NCI-H187 (cell line): ENCODE measurements around the gene NFATC2.
A peak's percentile ranks its signal among the peaks of the same experiment; 100 is the strongest.
"Not testable (repeated sequence)": the region's sequence is repeated elsewhere in the genome, so short reads cannot be mapped to it uniquely, and the experiment has no call there.

Experiments
- DNase-seq, 2 experiments: peaks; one replicate each; lab custom pipeline; 2025; lab: John Stamatoyannopoulos, UW

The NFATC2 gene

DNA sequence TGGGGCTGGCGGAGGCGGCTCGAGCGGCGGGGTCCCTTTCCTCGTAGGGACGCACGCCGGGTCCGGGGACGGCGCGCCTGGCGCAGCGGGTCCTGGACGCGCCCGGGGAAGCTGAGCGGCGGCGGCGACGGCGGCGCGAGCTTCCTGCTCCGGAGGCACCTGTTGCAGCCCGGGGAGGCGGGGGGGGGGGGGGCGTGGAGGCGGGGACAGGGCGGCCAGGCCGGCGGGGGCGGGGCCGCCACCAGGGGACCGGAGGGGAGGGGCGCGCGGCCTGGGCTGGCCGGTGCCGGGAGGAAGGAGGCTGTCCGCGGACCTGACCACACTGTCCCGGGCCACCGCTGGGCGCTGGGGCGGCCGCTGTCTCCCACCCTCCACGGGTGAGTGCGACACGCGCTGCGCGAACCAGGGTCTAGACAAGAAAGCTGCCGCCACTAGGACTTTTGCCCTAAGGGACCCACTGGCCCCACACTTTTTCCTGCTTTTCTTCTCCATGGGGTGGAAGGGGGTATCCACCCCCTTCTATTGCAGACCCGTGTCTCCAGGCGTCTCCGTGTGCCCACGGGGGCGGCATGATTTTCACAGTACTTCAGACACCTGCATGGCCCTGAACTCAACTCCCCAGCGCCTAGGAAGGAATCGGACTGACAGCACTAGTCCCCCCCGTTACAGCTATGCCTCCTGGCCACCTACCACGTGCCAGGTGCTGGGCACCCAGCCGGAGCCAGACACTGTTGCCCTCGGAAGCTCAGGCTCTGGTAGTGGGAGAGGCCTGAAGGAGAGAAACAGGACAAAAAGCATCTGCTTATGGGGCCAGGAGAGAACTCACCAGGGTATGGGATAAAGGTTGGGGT, at the start of gene NFATC2:
NFATC2 (minus strand) TSS at position 149 of the 851 bp plus-strand sequence. CDS start 220 bp downstream, outside the sequence.
- DNase-seq: no peak

DNA sequence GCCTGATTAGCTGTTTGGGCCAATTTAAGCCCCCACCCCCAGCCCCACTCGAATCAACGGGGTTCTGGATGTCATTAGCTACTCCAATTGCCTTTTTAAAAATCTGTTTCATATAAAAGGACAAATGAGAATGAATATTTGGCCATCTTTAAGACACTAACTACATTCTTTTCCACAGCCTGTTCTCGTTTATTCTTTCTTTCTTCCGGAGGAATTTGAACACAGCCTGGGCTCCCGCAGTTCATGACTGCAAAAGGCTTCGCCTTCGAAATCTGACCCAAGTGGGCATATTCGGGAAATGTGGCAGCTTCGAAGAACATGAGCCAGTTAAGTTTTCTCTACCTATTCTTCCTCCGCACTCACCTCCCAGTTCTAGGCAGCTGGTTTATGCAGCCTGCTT, 49.4 kb upstream of the NFATC2 start:
- DNase-seq: no peak

DNA sequence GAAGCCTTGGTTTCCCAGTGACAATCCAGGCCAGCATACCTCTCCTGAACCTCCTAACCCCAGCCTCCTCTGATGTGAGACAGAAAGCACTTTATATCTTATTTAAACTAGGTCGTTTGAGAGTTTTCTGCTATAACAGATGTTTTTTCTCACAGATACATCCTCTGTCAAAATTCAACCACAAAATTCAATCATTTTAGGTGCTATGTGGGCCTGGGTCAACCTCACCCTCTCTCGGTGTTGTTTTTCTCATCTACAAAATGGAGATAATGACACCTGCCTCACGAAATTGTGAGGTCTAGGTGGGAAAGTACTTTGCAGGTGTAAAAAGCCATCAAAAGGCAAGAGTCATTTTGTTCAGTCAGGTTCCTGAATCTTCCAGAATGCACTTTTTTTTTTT, 46.2 kb upstream of the NFATC2 start:
- DNase-seq: no peak

DNA sequence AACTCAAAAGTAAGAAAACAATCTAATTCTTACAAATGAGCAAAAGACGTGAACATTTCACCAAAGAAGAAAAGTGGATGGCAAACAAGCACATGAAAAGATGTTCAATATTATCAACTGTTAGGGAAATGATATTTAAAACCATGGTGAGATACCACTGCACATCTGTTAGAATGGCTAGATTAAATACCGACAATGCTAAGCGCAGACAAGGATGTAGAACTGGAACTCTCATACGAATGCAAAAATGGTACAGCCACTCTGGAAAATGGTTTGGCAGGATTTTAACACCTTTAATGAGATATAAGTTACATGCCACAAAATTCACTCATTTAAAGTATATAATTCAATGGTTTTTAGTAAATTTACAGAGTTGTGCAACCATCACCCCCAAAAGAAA, 44.6 kb upstream of the NFATC2 start:
- DNase-seq: no peak

DNA sequence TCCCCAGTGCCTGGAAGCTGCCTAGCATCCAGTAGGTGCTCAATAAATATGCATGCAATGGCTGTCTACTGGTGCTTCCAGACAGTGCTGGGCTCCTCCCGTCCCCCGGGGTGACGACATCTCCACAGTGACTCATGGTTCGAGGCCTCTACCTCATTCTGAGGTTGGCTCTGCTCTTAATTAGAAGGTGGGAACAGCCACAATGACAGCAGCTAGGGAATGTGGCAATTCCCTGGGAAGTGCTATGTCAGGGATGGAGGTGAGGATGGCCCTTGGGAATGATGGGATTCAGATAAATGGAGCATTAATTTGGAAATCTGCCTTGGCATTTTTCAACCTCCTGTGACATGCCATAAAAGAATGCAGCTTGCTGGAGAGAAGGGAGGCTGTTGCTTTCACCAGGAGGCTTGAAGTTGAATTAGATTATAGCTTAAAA, 43.5 kb upstream of the NFATC2 start:
- no peak for DNase-seq

DNA sequence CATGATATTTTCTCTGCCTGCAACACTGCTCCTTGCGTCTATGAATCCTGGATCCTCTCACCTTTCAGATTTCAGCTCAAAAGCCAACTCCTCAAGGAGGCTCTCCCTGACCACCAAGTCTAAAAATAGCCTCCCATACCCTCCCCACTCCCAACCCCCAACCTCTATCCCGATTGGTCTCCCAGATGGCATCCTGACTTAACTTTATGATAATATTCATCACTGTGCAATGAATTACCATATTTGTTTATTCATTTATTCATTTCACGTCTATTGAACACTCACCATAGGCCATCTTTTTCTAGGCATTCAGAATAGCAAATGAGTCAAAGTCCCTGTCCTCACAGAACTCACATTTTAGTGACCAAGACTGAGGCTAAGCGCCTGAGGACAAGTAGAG, 42.6 kb upstream of the NFATC2 start:
- no peak for DNase-seq

DNA sequence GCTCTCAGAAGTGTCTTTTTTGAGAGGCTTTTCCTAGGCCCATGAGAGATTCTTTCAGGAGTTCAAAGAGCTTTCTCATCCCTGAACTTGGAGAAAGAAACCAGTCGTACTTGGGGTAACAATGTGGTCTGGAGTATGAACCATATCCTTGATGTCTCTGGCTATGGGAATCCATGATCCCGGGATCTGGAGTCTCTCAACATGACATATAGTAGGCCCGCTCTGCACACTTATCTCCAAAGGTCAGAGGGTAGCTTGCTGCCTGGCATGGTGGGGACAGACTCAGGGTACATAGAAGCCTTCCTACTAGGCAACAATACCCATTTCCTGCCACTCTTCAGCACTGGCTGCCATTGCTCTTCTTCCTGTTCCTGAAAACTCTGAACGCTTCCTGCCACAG, 42.2 kb upstream of the NFATC2 start:
- no peak for DNase-seq

DNA sequence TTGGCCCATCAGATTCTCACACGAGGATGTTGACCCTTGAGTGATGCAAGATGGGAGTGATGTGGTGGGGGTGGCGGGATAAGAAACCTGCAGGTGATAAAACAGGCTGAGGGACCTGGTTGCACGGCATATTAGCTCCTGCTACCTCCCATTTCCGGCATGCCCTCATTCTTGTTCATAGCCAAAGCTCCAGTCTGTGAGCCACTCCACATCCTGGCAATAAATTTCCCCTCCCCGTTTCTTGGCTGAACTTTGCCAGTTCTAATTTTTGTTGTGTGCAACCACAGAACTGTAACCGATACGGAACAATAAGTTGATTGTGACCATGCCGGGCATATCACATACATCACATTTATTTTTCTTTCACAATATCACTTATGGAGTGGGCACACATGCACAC, 41.6 kb upstream of the NFATC2 start:
- DNase-seq: no peak

DNA sequence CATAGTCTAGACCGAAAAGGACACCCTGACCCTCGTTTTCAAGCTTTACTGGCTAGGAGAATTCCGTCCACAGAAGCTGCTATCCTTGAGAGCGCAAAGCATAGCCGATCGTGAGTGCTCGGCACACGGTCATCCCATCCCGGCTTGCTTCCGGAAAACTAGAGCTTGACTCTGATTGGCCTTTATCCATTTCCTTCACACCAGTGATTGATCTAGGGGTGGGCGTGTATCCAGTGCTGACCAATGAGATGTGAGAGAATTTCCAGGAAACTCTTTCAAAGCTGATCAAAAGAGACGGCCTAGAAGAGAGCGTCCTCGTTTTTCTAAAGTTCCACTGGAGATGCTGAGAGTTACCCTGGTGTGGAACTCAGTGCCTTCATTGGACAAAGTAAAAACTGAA, 41.0 kb upstream of the NFATC2 start:
- DNase-seq: no peak

DNA sequence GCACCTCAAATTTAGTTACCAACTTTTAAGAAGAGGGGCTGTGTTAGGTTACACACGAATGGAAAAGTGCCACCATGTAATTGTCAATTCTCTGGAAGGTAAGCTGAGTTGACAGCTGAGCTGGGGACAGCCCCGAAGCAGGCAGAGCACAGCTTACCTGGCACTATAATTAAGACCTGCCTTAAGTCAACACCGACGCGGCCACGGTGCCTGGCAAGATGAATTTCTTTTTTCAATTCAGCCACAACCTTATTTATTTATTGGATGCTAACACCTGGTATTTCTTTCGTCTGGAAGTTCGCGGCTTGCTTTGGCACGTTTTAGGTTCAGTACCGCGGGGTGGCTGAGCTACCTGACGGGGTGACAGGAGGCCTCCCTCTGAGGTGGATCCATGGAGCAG, 40.6 kb upstream of the NFATC2 start:
- peak in 1 of 2 experiments; percentile 26 for DNase-seq

DNA sequence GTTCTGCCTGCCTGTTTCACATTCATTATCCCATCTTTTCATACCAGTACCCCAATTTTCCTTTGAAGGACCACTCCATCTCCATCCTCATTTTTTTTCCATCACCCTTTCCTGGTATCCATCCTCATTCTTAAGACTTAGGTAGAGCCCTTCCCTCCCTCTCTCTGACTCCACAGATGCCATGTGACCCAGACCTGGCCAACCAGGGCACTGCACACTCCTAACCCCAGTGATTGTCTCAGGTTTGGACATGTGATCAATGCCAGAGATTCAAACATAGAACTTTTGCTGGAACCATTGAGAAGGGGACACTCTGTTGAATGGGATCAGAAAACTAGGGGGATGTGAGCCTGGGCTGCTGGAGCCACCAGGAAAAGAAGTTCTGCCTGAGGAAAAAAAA, 39.1 kb upstream of the NFATC2 start:
- no peak for DNase-seq

DNA sequence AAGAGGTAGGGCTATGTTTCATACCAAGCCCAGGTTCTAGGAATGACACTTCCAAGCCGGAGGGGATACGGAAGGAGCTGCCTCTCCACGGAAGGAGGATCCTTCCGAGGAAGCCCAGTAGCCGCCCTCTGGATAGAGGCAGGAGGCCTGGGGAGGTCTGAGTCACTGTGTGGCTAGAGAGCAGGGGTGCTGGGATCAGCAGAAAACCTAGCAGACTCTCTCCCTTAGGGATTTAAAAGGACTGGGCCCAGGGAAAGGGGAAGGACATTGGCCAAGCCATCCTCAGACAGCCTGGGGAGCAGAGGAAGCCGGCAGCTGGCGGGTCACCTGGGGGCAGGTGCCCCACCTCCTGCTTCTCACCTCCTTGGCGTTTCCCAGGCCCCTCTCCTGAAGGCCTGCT, 36.6 kb upstream of the NFATC2 start:
- no peak for DNase-seq

DNA sequence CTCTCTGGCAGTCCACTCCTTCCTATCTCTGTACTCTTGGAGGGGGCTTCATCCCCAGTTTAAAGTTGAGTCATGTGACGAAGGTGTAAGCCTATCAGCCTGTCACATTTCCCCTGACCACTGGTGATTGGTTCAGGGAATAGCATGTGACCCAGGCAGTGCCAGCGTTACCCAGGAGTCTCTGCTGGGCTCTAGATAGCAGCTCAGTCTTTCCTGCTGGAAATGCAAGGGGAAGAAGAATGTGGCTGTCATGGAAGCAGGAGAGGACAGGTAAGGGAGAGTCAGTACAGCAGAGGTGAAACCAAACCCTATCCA, 35.6 kb upstream of the NFATC2 start:
- DNase-seq: no peak

DNA sequence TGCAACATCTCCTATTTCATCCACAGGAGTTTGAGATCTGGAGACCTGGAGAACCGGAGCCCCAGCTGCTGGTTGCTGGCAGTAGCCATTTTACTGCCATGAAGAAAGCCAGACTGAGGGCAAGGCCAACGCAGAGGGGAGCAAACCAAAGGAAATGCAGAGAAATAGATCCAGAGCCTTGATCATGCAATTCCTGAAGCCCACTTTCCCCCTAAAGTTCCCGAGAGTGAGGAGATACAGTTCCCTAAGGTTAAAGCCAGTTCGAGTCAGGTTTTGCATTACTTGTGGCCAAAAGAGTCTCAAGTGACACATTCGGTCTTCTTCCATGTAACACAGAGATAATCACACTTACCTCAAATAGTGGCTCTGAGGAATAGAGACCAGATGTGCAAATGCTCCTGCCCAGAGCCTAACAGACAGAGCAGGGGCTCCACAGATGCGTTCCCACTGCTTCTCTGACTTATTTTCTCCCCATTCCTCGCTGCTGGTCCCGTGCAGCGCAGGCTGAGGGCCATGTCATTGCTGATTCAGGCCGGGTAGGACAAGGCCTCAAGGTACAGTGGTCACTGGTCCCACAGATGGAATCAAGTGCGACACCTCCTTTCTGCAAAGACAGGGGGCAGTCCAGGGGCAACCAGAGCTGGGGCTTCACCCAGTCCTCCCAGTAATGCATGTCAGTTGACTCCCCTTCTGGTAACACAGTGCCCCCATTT, 35.1 kb upstream of the NFATC2 start:
- DNase-seq: no peak

DNA sequence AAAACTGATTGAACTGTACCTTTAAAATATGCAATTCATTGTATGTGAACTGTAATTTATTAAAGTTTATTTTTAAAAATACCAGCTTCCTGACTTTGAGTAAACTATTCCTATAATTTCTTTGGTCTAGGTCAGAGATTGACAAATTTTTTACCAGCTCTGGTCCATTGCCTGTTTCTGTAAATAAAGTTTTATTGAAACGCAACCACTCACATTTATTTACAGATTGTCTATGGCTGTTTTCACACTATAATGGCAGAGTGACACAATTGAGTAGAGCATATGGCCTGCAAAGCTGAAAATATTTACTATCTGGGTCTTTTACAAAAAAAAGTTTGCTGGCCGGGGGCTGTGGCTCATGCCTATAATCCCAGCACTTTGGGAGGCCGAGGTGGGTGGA, 33.0 kb upstream of the NFATC2 start:
- DNase-seq: no peak

DNA sequence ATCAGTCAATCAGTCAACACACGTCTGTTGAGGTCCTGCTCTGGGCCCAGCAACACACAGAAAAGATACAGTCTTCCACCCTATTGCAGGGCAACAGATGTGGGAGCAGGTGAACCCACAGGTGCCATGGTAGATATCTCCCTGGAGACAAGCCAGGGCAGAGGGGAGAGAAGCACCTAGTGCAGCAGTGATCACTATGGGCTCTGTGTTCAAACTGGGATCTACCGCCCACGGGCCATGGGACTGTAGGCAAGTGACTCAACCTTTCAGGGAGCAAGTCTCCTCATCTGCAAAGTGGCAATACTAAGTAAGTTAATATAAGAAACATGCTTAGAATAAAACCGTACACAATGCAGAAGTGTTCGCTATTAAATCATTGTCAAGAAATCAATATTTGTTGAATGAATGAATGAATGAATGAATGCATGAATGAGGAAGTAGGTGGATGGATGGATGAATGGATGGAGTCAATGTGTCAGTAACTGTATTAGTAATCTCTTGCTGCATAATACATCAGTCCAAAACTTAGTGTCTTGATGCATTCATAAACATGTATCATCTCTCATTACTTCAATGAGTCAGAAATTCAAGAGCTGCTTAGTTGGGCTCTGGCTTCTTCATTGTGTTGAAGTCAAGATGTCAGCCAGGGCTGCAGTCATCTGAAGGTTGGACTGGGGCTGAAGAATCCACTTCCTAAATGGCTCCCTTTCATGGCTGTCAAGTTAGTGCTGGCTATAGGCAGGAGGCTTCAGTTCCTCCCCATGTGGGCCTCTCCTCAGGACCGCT, 31.9 kb upstream of the NFATC2 start:
- DNase-seq: no peak

DNA sequence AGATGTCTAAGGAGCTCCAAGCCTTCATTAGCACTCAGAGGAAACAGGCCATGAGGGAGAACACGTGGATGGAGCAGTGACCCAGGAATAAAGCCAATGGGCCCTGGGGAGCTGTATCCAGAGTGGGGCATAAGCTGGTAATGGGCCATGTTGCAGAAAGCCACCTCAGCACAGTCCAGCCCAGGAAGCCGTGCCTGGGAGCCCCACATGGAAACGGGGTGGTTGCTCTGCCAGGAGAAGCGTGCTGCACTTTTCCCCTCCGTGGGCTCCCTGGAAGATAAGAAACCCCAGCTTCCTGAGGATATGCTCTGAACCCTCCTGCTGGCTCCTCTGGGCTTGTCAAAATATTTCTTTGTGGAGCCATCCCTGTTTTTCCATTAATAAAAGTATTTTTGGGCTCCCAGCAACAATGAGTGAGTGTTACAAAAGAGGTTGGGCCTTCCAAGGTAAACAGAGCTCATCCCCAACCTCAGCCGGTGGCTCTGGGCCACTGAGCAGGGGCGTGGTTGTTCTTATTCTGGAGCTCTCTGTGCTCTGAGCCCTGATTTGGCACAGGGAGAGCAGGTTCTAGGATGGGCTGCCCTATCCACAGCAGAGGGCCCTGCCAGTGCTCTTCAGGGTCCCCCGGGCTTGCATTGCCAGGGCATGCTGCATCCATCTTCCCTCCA, 31.2 kb upstream of the NFATC2 start:
- no peak for DNase-seq

DNA sequence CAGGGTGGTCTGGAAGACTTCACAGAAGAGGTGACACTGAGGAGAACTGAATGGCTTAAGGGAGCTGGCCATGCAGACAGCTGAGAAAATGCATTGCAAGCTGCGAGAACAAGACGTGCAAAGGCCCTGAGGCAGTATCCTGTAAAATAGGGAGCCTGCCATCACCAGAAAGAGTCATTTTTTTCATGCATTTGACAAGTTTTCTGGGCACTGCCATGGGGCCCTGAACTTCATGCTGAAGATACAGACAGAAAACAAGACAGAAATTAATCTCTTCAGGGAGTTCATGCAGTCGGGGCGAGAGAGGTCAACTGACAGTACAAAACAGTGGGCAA, 28.9 kb upstream of the NFATC2 start:
- no peak for DNase-seq

DNA sequence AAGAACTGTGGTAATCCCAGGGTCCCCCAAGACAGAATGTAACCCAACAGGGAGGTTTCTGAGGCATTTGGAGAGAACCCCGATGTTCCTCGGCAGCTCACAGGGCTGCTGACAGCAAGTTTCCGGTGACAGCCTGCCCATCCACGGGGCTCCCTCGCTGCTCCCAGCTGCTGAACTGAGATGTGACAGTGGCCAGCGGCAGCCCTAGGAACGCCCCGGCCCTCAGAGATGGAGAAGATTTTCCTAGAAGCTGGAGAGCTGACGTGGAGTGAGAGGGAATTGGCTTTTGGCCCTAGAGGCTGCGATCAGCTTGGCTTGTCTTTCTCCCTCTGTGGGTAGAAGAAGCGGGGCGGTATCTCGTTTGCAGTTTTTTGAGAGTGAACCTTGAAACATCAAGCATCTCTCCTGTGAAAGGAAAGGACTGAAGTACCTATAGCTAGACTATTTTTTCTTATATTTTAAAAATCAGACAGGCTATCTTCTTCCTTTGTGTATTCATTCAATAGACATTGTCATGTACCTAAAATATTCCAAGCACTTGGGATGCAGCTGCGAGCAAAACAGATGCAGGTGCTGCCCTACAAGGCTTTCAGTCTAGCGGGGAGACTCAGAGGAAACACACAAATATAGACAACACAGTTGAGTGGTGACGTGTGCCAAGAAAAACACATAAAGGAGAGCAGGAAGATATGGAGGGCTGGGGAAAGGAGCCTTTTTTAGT, 28.4 kb upstream of the NFATC2 start:
- DNase-seq: no peak

DNA sequence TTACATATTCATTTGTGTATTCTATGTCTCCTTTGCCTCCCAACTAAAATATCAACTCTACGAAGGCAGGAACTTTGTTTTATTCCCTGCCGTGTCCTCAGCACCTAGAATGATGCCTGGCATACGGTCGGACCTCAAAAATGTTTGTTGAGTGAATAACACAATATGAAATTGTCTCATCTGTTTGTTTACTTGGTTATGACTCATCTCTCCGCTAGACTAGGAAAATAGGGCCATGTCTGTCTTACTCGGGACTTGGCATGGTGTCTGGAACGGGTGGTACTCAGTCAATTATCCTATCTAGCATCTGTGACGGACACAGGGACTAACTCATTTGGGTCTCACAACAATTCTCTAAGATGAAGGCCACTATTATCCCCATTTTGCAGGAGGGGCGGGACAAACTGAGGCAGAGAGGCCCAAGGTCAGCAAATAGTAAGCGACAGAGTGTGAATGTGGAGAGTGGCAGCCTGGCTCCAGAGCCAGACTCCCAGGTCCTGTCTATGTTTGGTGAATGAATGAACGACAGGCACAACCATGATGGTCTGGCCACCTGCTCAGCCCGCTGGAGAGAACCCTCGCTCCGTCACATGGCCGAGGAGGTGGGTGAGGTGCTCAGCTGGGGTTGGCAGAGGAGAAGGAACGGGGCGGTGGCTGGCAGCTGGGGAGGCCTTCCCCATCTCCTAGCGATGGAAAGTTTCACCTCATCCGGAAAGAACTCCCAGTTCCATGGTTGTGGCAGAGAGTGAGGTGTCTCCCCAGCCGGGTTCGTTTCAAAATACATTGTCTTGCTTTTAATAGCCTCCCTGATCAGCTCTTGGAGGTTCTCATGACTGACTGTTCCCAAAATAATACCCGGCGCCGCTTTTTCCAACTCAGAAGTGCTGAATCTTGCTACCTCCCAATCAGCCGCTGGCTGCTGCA, 27.6 kb upstream of the NFATC2 start:
- DNase-seq: no peak

DNA sequence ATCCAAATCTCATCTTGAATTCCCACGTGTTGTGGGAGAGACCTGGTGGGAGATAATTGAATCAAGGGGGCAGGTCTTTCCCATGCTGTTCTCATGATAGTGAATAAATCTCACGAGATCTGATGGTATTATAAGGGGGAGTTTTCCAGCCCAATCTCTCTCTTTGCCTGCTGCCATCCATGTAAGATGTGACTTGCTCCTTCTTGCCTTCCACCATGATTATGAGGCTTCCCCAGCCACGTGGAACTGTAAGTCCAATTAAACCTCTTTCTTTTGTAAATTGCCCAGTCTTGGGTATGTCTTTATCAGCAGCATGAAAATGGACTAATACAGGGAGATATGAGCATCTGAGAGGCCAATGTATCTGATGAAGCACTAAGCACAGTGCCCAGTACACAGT, 26.0 kb upstream of the NFATC2 start:
- DNase-seq: not testable (repeated sequence)
